ENCODE data around the gene UBAC2. TPM values are rescaled to one million over a fixed set of nuclear protein-coding genes. Genes with fewer than 3 reads are reported as not detected.

UBAC2 gene
- total and polyA plus RNA-seq, 2 experiments from 2014 or later = 78.2 to 83.1 TPM

GRCh38 chr13:99307648-99308339 is 107.1 kb downstream of the UBAC2 start:
- H3K36me3 ChIP-seq (replicated peaks; ENCODE audit: insufficient read depth, low read depth) = no peaks in the 10 kb centered on the region
- no peaks in the 10 kb centered on the region for H3K9me2 ChIP-seq (replicated peaks; ENCODE audit: insufficient read depth)
- no peaks in the 10 kb centered on the region for H4K20me1 ChIP-seq (ENCODE audit: insufficient read depth, poor library complexity, severe bottlenecking)
- no peak overlapping the region for H2AFZ ChIP-seq
- H3K4me3 ChIP-seq = no peak overlapping the region
- H3K4me2 ChIP-seq = peak overlapping the region; percentile 16
- DNase-seq (ENCODE audit: low spot score) = peak; percentile 63
- H3K9me3 ChIP-seq (ENCODE audit: low read depth) = no peaks in the 10 kb centered on the region
- peak overlapping the region; percentile 68 for H3K27ac ChIP-seq
- peaks cover 24% of the 10 kb centered on the region for H3K4me1 ChIP-seq (ENCODE audit: insufficient read depth)
- TF ChIP-seq EZH2 (IDR thresholded peaks at IDR 0.05; ENCODE audit: borderline replicate concordance) (no peak), CTCF (IDR thresholded peaks at IDR 0.05; ENCODE audit: poor library complexity) (no peak), EZH2phosphoT487 (IDR thresholded peaks at IDR 0.05; ENCODE audit: low read depth, severe bottlenecking, unreplicated experiment) (no peak)
- no peaks in the 10 kb centered on the region for H3K27me3 ChIP-seq
- WGBS (ENCODE audit: low lambda C conversion rate, missing lambda C conversion rate) = 24% methylated on average over 6 of the region's 6 CpGs
- peaks cover 7% of the 10 kb centered on the region for H3K79me2 ChIP-seq

- no peak for DNase-seq (ENCODE audit: low spot score)
- no peaks in the 10 kb centered on the region for H3K9me2 ChIP-seq (replicated peaks; ENCODE audit: insufficient read depth)
- H3K36me3 ChIP-seq (replicated peaks; ENCODE audit: insufficient read depth, low read depth) = no peaks in the 10 kb centered on the region
- H3K9me3 ChIP-seq (ENCODE audit: low read depth) = no peaks in the 10 kb centered on the region
- H3K4me3 ChIP-seq = no peak overlapping the region
- 75% methylated on average over 3 of the region's 3 CpGs for WGBS (ENCODE audit: low lambda C conversion rate, missing lambda C conversion rate)
- H3K27ac ChIP-seq = peak overlapping the region; percentile 68
- H3K79me2 ChIP-seq = peaks cover 7% of the 10 kb centered on the region
- H2AFZ ChIP-seq = no peak overlapping the region
- H3K4me2 ChIP-seq = peak overlapping the region; percentile 16
- no peaks in the 10 kb centered on the region for H4K20me1 ChIP-seq (ENCODE audit: insufficient read depth, poor library complexity, severe bottlenecking)
- TF ChIP-seq EZH2 (IDR thresholded peaks at IDR 0.05; ENCODE audit: borderline replicate concordance) (no peak), EZH2phosphoT487 (IDR thresholded peaks at IDR 0.05; ENCODE audit: low read depth, severe bottlenecking, unreplicated experiment) (no peak), CTCF (IDR thresholded peaks at IDR 0.05; ENCODE audit: poor library complexity) (no peak)
- H3K4me1 ChIP-seq (ENCODE audit: insufficient read depth) = peaks cover 24% of the 10 kb centered on the region
- no peaks in the 10 kb centered on the region for H3K27me3 ChIP-seq
Observed at GRCh38 chr13:99308471-99309087, 107.9 kb downstream of the UBAC2 start.

- TF ChIP-seq CTCF (IDR thresholded peaks at IDR 0.05; ENCODE audit: poor library complexity) = no peak
- no peak for TF ChIP-seq EZH2 (IDR thresholded peaks at IDR 0.05; ENCODE audit: borderline replicate concordance)
- TF ChIP-seq EZH2phosphoT487 (IDR thresholded peaks at IDR 0.05; ENCODE audit: low read depth, severe bottlenecking, unreplicated experiment) = no peak
- Histone ChIP-seq H3K4me2 (no peak overlapping the region), H3K79me2 (peaks cover 7% of the 10 kb centered on the region), H3K9me2 (replicated peaks; ENCODE audit: insufficient read depth) (no peaks in the 10 kb centered on the region), H3K27me3 (no peaks in the 10 kb centered on the region), H3K9me3 (ENCODE audit: low read depth) (no peaks in the 10 kb centered on the region), H4K20me1 (ENCODE audit: insufficient read depth, poor library complexity, severe bottlenecking) (no peaks in the 10 kb centered on the region), H3K36me3 (replicated peaks; ENCODE audit: insufficient read depth, low read depth) (no peaks in the 10 kb centered on the region), H3K4me3 (no peak overlapping the region), H3K4me1 (ENCODE audit: insufficient read depth) (peaks cover 24% of the 10 kb centered on the region), H2AFZ (no peak overlapping the region), H3K27ac (peak overlapping the region; percentile 56)
- DNase-seq (ENCODE audit: low spot score) = no peak
- 55% methylated on average over 4 of the region's 4 CpGs for WGBS (ENCODE audit: low lambda C conversion rate, missing lambda C conversion rate)
Observed at GRCh38 chr13:99310382-99311031, 109.9 kb downstream of the UBAC2 start.

Measured in hepatocyte (in vitro differentiated cells).